Lower leg skin (tissue), 4 donors: ENCODE results near the gene UBFD1. TPM values are rescaled to one million over a fixed set of nuclear protein-coding genes. Genes with fewer than 3 reads are reported as not detected.

ENCODE experiments used
- DNase-seq, 2 donors: peaks; one replicate each; pipeline ENCODE4 v3.0.0-alpha.2; 2019; ENCODE audit warnings: low spot score in 2 of 2
- H3K4me3 ChIP-seq: fragments of 200-600 bp; sonication (generic); 2 replicates; pipeline ENCODE4 v1.5.1; 2017; ENCODE audit warnings: mild to moderate bottlenecking, low read depth; ENCODE audit not compliant: poor library complexity, severe bottlenecking
- CTCF ChIP-seq, 3 donors: fragments of 450-650 bp; IDR thresholded peaks; one replicate each; pipeline ENCODE4 v1.5.1; 2016; ENCODE audit warnings: antibody characterized with exemption in 3 of 3, mild to moderate bottlenecking in 3 of 3, moderate library complexity in 2 of 3
- POLR2A ChIP-seq, 2 donors: fragments of 450-650 bp; IDR thresholded peaks; one replicate each; pipeline ENCODE4 v1.6.1; 2016 to 2017; ENCODE audit warnings: antibody characterized with exemption in 2 of 2, mild to moderate bottlenecking in 1 of 2, moderate library complexity in 1 of 2
- WGBS, 2 donors: methylation state at CpG; one replicate each; pipeline ENCODE4 v1.1.5; 2018; 5-methylcytosine and 5-hydroxymethylcytosine counted together
- intact Hi-C: fragments of 100-400 bp; cut with DNase I; formaldehyde crosslinking; loops from one replicate; pipeline ENCODE4 v1.15.0; 2023; ENCODE audit warnings: low total_unique reads
- total RNA-seq, 4 donors: library from RNA; depleted of rRNA; stranded (reverse); fragments of >200 nt; gene quantifications; one replicate each; pipeline ENCODE4 v1.1.0, GENCODE V29; 2016

The UBFD1 gene
- total RNA-seq, 4 donors from 2014 or later: 32.5 to 61.3 (median 42.7) TPM

GRCh38 chr16:23511731-23512130 is 45.8 kb upstream of the UBFD1 start:
- no peak overlapping the region for H3K4me3 ChIP-seq
- TF ChIP-seq POLR2A (IDR thresholded peaks at IDR 0.05) (no peak), CTCF (IDR thresholded peaks at IDR 0.05) (no peak)
- intact Hi-C loops: no loop called here
- WGBS, 2 donors: 90 to 91% methylated on average over 7 of the region's 7 CpGs
- DNase-seq: no peak

GRCh38 chr16:23512168-23512695 is 45.3 kb upstream of the UBFD1 start:
- intact Hi-C loops: no loop called here
- WGBS, 2 donors: 91 to 93% methylated on average over 4 of the region's 4 CpGs
- DNase-seq: no peak
- TF ChIP-seq CTCF (IDR thresholded peaks at IDR 0.05): no peak
- no peak overlapping the region for H3K4me3 ChIP-seq

- intact Hi-C loops: no loop called here
- no peak for DNase-seq
- no peak overlapping the region for H3K4me3 ChIP-seq
- 82 to 84% methylated on average over 7 of the region's 7 CpGs for WGBS, 2 donors
- no peak for TF ChIP-seq POLR2A (IDR thresholded peaks at IDR 0.05)
- no peak for TF ChIP-seq CTCF (IDR thresholded peaks at IDR 0.05)
Observed at GRCh38 chr16:23514381-23515152, 43.0 kb upstream of the UBFD1 start.

GRCh38 chr16:23515881-23516280 is 41.6 kb upstream of the UBFD1 start:
- DNase-seq: no peak
- WGBS, 2 donors: 92% methylated on average over 5 of the region's 5 CpGs
- intact Hi-C loops: no loop called here
- no peak overlapping the region for H3K4me3 ChIP-seq
- TF ChIP-seq POLR2A (IDR thresholded peaks at IDR 0.05) (no peak), CTCF (IDR thresholded peaks at IDR 0.05) (no peak)

GRCh38 chr16:23516366-23517137 is 41.0 kb upstream of the UBFD1 start:
- no peak for DNase-seq
- intact Hi-C loops: no loop called here
- TF ChIP-seq POLR2A (IDR thresholded peaks at IDR 0.05): no peak
- no peak overlapping the region for H3K4me3 ChIP-seq
- WGBS, 2 donors: 79 to 88% methylated on average over 4 of the region's 4 CpGs

- 65 to 74% methylated on average over 3 of the region's 3 CpGs for WGBS, 2 donors
- intact Hi-C loops: no loop called here
- no peak for DNase-seq
- TF ChIP-seq POLR2A (IDR thresholded peaks at IDR 0.05) (no peak), CTCF (IDR thresholded peaks at IDR 0.05) (no peak)
- no peak overlapping the region for H3K4me3 ChIP-seq
Observed at GRCh38 chr16:23518435-23518891, 39.1 kb upstream of the UBFD1 start.
